H1 (cell line): Measurements from ENCODE around the gene NRXN3. TPM values are rescaled to one million over a fixed set of nuclear protein-coding genes. Genes with fewer than 3 reads are reported as not detected.

ENCODE experiments used
- polyA plus RNA-seq, 7 experiments: library from polyadenylated mRNA; depleted of rRNA in 3 of 7; stranded (reverse) in 5 of 7; unstranded in 2 of 7; fragments of >200 nt in 5 of 7; fragments of 200-250 nt in 2 of 7; gene quantifications; 1 replicate in 5 of 7; 2 replicates in 1 of 7; 4 replicates in 1 of 7; pipeline versions ENCODE4 v1.2.1 to v1.2.3, GENCODE V29; 2011 to 2013; ENCODE audit warnings: missing spikeins in 2 of 7, mixed read lengths in 2 of 7
- total RNA-seq: library from RNA; stranded (reverse); fragmentation: NEBNext Ultra II Directional; extraction: Animal tissue kit (Norgen Biotek cat#: 25700); gene quantifications from 2 replicates; pipeline ENCODE4 v1.2.1, GENCODE V29; 2021
- TF ChIP-seq, protein P1 (sequence below): IDR thresholded peaks from 2 replicates; pipeline ENCODE4 v1.6.1; 2011; ENCODE audit warnings: low read length, improper control_type of control experiment

Gene NRXN3
- total and polyA plus RNA-seq, 2 of the 8 experiments (the other 6 are each of a cell fraction or from before 2014, with no cell fraction given) = 2.6 to 4.1 TPM

DNA sequence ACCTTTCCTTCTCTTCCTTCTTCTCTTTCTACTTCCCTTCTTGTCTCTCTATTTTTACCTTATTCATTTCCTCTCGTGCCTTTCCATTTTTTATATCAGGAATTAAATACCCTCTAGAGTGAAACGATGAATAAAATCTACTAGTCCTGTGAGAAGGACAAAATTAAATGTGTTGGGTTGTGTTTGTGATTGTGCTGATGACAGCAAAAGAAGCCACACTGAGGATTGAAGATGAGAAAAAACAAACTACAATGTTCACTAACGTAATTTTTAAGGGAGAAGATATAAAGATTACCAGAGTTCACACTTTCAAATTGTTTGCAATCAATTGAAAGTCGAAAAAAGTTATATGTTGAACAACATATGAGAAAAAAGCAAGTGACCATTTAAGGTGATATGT is 1029.0 kb downstream of the NRXN3 start (continued):
- TF ChIP-seq, protein P1, sequence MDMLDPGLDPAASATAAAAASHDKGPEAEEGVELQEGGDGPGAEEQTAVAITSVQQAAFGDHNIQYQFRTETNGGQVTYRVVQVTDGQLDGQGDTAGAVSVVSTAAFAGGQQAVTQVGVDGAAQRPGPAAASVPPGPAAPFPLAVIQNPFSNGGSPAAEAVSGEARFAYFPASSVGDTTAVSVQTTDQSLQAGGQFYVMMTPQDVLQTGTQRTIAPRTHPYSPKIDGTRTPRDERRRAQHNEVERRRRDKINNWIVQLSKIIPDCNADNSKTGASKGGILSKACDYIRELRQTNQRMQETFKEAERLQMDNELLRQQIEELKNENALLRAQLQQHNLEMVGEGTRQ = no peak
